DMS53 (cell line): ENCODE results near the gene SMARCB1.

ENCODE experiments used
- DNase-seq: peaks from one replicate; lab custom pipeline; 2025; lab: John Stamatoyannopoulos, UW

The SMARCB1 gene

GRCh38 chr22:23780146-23780748 is 6.5 kb upstream of the SMARCB1 start:
- no peak for DNase-seq

GRCh38 chr22:23781065-23781464 is 5.7 kb upstream of the SMARCB1 start:
- DNase-seq: no peak

GRCh38 chr22:23781511-23782183 is 5.1 kb upstream of the SMARCB1 start:
- no peak for DNase-seq

- DNase-seq: no peak
Observed at GRCh38 chr22:23782252-23782651, 4.5 kb upstream of the SMARCB1 start.

- no peak for DNase-seq
Observed at GRCh38 chr22:23782703-23783102, 4.1 kb upstream of the SMARCB1 start.

GRCh38 chr22:23783265-23784150 is 3.3 kb upstream of the SMARCB1 start:
- DNase-seq: no peak

GRCh38 chr22:23784215-23784732 is 2.5 kb upstream of the SMARCB1 start:
- no peak for DNase-seq

- DNase-seq: peak; percentile 1
Observed at GRCh38 chr22:23786261-23786710, 480 bp upstream of the SMARCB1 start.

- peak; percentile 30 for DNase-seq
Observed at GRCh38 chr22:23787600-23787896, 782 bp downstream of the SMARCB1 start.

GRCh38 chr22:23787910-23788309 is 1.1 kb downstream of the SMARCB1 start:
- no peak for DNase-seq

- DNase-seq: peak; percentile 7
Observed at GRCh38 chr22:23789121-23789520, 2.4 kb downstream of the SMARCB1 start.

GRCh38 chr22:23789638-23790037 is 2.9 kb downstream of the SMARCB1 start:
- no peak for DNase-seq

GRCh38 chr22:23790819-23791737 is 4.3 kb downstream of the SMARCB1 start:
- DNase-seq: no peak

GRCh38 chr22:23791738-23792645 is 5.2 kb downstream of the SMARCB1 start:
- DNase-seq: no peak

GRCh38 chr22:23793326-23793725 is 6.6 kb downstream of the SMARCB1 start:
- DNase-seq: no peak

GRCh38 chr22:23796461-23796860 is 9.7 kb downstream of the SMARCB1 start:
- no peak for DNase-seq

GRCh38 chr22:23800297-23801237 is 13.8 kb downstream of the SMARCB1 start:
- DNase-seq: no peak

GRCh38 chr22:23801238-23801821 is 14.6 kb downstream of the SMARCB1 start:
- DNase-seq: no peak

- no peak for DNase-seq
Observed at GRCh38 chr22:23801886-23802377, 15.2 kb downstream of the SMARCB1 start.
